HL-60/S4 treated with phorbol 12-myristate 13-acetate at 8.2 ng/mL for 4 days and 3 days (cell line): ENCODE measurements around the gene MYO15A.

Source experiments
- in situ Hi-C: fragments of 300-500 bp; cut with MboI; formaldehyde crosslinking; loops from 2 replicates; pipeline ENCODE4 v1.15.0; 2022; ENCODE audit warnings: low sequenced_read_pairs

MYO15A gene

DNA sequence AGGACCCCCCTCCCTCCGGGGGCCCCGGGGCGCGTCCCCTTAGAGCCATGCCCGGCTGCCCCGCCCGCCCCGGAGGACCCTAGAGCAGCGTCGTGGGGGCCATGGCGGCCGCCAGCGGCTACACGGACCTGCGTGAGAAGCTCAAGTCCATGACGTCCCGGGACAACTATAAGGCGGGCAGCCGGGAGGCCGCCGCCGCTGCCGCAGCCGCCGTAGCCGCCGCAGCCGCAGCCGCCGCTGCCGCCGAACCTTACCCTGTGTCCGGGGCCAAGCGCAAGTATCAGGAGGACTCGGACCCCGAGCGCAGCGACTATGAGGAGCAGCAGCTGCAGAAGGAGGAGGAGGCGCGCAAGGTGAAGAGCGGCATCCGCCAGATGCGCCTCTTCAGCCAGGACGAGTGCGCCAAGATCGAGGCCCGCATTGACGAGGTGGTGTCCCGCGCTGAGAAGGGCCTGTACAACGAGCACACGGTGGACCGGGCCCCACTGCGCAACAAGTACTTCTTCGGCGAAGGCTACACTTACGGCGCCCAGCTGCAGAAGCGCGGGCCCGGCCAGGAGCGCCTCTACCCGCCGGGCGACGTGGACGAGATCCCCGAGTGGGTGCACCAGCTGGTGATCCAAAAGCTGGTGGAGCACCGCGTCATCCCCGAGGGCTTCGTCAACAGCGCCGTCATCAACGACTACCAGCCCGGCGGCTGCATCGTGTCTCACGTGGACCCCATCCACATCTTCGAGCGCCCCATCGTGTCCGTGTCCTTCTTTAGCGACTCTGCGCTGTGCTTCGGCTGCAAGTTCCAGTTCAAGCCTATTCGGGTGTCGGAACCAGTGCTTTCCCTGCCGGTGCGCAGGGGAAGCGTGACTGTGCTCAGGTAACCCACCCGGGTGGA, 75.8 kb downstream of the MYO15A start:
- in situ Hi-C loops, result no loop called here

GRCh38 chr17:18185391-18185790, 76.8 kb downstream of the MYO15A start:
- in situ Hi-C loops, result no loop called here

DNA sequence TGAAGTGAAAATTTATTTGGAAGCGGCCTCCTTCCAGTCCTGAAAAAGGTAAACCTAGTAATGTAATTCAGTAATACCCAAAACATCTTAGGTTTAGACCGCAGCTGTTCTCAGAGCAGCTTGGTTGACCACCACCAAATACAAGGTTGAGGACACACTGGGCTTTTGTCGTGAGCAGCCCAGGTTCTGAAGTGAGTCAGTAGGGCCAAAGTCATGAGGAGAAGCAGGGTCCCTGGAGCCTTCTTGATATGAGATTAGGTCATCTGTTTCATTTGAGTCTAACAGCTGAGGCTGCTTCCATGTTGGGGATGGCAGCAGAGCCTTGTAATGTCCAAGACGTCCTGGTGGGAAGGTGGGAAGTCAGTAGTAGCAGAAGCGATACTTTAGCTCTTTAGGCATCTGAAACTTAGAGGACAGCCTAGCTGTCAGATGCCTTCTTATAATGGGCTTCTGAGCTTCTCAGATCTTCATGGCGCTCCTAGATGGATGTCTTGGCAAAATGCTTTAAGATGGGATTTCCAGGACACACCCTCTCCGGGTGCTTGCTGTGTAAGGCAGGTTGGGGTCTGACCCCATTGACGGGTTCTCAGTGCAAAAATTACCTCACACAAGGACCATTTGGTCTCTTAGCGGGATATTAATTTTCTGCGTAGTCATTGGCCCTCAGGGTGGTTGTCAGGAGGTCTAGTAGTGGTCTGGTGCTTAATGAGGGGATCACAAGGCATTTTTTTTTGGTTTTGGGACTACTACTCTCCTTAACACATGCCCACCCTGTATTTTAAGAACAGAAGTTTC, 77.5 kb downstream of the MYO15A start:
- in situ Hi-C loops, result no loop called here

DNA sequence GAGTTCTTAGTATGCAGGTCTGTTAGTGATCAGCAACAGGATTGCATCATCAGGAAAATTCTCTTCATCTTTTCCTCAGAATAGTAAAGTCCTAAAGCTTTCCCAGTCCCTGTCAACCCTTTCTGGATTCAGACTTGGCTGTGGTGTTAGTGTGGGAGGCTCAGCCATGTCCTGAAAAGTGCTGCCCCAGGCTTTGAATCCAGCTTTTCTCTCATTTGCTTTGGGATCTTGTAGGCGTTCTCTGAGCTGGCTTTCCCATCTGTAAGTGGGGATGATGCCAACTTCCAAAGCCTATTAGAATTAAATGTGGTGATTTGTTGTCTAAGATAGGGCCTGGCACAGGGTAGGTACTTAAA, 78.0 kb downstream of the MYO15A start:
- in situ Hi-C loops, result no loop called here

DNA sequence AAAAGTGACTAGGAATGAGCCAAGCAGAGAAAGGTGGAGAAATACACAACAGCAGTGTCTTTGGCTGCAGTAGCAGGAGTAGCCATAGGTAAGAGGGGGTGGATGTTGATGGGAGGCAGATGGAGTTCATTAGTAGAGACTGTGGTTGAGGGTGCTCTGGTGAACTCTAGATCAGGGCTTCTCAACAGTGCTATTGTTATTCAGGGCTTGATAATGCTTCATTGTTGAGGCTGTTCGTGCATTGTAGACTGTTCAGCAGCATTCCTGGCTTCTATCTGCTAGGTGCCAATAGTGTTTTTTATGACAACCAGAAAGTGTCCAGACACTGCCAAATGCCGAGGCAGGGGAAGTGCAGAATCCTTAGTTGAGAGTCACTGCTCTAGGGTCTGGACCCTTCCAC, 78.7 kb downstream of the MYO15A start:
- in situ Hi-C loops, result no loop called here

DNA sequence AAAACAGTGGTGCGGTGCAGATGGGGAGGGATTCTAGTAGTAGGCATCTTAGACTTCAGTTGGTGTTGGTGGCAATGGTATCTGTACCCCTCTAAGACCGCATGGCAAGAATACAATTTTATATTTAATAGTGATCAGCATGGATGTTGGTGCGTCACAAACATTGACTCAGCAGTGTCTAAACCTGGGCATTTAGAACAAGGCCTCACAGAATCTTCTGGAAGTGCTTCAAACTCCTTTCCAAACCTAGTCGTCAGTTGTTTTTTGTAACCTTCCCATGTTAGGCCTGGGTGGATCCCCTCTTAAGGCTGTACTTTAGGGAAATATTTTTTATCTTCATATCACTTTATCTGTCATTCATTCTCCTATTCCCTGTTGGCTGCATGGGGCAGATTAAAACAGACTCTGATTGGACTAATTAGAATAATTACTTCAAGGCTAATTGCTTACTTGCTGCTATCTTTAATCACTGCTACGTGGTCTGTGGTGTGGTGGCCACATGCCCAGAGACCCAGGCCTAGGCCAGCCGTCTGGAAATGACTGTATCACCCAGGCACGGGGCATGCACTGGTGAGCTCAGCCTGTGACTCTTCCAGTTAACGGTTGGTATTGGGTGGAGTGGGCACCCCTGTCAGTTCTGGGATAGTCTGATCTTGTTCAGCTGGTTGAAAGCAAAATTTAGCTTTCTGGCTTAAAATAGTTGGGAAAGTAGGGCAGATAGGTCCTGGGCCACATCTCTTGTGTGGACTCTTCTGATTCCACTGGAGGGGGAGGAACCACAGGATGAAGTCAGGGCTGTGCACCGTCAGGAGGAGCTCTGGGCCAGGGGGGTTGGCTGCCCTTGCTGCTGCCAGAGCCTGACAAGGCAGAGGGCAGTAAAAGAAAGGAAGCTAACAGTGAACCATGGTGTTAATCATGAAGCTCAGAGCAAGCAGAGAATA, 79.5 kb downstream of the MYO15A start:
- in situ Hi-C loops, result no loop called here

DNA sequence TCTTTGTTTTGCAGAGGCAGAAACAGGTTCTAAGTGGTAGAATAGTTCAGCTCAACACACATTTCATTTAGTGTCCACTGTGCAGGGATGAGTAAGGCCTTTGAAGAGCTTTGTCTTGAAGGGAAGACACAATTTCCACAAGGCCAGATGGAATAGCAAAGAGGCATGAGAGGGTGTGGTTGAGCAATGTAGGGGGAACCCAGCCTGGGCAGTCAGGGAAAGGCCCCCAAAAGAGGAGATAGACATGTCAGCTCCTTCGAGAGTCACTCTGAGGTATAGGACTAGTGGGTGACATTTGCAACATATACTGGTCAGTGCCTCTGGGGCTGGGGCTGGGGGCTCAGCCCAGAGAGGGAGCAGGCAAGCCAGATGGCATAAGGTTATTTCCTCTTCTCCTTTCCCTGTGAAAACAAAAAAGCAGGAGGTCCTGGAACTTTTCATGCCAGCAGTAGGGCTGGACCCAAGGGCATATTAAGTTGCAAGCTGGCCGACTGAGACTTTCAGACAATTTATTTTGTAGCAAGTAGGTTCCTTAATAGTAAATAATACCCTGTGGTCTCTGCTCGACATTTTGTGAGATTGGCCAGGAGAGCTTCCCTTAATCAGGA, 82.2 kb downstream of the MYO15A start:
- in situ Hi-C loops, result no loop called here

- in situ Hi-C loops, result no loop called here
Measured at GRCh38 chr17:18191236-18191667, 82.7 kb downstream of the MYO15A start.

DNA sequence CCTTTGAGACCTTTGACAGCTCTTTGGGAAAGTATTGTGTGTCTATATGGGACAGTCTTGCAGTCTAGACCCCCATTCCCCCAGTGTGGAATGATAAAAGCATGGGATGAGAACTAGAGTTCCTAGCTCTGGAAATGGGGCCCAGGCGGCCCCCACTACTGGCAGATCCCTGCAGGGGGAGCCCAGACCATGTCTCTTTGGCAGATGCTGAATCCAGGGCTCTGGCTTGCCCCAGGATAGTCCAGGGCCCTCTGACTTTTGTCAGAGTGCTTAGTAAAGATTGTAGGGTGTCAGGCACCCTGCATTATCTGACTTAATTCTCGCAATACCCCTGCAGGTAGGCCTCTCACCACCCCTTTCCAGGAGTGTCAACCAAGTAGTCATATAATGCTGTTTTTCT, 83.4 kb downstream of the MYO15A start:
- in situ Hi-C loops, result no loop called here

- in situ Hi-C loops, result no loop called here
Measured at GRCh38 chr17:18194394-18194793, 85.8 kb downstream of the MYO15A start.

GRCh38 chr17:18194804-18195203, 86.2 kb downstream of the MYO15A start:
- in situ Hi-C loops, result no loop called here

- in situ Hi-C loops, result no loop called here
Measured at GRCh38 chr17:18195246-18195645, 86.7 kb downstream of the MYO15A start.

DNA sequence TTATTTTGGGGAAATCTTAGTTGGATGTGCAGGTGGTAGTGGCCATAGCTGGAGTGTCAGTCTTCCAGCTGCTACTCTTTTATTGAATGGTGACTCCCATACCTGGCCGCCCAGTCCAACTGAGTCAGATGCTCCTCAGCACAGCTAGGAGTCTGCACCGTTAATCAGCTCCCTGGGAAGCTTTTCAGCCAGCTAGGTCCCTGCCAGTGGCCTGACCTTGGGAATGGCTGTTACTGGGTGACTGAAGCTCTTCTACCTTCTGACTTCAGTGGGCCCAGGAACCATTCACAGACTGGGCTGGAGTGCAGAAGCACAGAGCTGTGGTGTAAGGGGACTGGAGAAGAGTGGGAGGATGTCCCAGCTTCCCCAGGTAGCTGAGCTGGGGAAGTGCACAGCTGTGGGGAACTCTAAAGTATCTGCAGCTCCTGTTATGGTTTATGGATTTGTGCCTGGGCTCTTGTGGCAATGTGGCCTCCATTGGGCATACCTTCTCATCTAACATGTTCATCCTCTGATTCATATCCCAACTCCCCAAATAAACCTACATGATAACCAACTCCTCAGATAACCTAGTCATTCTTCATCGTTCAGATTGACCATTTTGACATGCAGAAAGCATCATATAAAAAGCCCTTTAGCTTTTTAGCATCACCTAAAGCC, 89.1 kb downstream of the MYO15A start:
- in situ Hi-C loops, result no loop called here

DNA sequence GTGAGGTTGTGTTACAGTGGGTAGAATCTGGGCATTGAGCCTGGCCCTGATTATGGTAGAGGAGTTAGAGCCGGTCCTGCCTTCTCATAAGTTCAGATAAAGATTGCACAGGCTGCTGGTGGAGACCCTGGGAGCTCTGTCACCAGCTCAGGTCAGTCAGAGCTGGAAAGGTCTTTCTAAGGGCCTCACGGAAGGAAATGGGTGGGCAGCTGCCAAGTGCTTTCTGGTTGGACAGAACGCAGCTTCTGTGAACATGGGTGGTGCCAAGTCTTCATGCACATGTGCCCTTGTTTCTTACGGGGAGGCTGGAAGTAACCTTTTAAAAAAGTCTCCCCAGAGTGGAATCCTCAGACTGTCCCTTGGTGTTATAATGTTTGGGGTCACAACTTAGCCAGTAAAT, 90.0 kb downstream of the MYO15A start:
- in situ Hi-C loops, result no loop called here

DNA sequence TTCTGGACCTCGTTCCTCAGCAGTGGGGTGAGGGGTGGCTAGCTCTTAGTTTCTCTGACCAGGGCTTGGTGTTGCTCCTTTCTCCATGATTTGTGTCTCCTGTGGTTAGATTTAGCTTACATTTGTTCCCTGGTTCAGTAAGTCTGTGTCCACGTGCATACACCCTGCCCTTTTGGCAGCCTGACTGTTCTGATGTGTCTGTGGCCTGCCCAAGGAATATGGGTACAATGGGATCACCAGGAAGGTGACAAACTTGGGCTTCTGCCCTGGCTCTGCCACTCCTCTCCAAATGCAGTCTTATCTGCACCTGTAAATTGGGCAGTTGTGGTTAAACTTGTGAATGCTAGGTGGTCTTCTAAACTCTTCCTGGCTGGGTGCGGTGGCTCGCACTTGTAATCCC, 92.6 kb downstream of the MYO15A start:
- in situ Hi-C loops, result no loop called here

GRCh38 chr17:18203308-18203707, 94.8 kb downstream of the MYO15A start:
- in situ Hi-C loops, result no loop called here

- in situ Hi-C loops, result no loop called here
Measured at GRCh38 chr17:18205861-18206260, 97.3 kb downstream of the MYO15A start.

GRCh38 chr17:18206962-18207361, 98.4 kb downstream of the MYO15A start:
- in situ Hi-C loops, result no loop called here

- in situ Hi-C loops, result no loop called here
Measured at GRCh38 chr17:18208092-18208491, 99.5 kb downstream of the MYO15A start.

DNA sequence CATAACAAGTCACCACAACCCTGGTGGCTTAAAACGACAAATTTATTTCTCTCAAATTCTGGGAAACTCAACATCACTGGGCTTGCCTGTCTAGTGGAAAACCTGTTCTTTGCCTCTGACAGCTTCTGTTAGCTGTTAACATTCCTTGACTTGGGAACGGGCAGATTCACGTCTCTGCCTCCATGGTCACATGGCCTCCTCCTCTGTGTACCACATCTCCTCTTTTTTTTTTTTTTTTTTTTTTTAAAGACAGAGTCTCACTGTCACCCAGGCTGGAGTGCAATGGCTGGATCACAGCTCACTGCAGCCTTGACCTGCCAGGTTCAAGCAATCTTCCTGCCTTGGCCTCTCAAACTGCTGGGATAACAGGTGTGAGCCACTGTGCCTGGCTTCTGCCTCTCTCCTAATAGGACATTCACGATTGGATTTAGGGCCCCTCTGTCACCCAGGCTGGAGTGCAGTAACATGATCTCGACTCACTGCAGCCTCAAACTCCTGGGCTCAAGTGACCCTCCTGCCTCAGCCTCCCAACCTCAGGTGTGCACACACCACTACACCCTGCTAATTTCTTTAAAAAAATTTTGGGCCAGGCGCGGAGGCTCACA, 105.2 kb downstream of the MYO15A start:
- in situ Hi-C loops, result no loop called here
